Measurements from ENCODE around the gene SMARCC1.

GRCh38 chr3:47780741-47781684, 680 bp downstream of the SMARCC1 start:
- TF ChIP-seq POLR2A (IDR thresholded peaks at IDR 0.05) (no peak), CTCF (IDR thresholded peaks at IDR 0.05) (no peak)

All from testis (tissue), 2 donors.